GM12875 (cell line): ENCODE results near the gene NCKAP5.

Experiments
- H3K4me3 ChIP-seq: one replicate; pipeline ENCODE4 v1.5.1; 2011; ENCODE audit warnings: low read depth, low read length, control low read depth
- CTCF ChIP-seq: IDR thresholded peaks from 2 replicates; pipeline ENCODE4 v1.5.1; 2011; ENCODE audit warnings: low read depth, mild to moderate bottlenecking, control low read depth, inconsistent platforms, low read length, moderate library complexity, borderline replicate concordance; ENCODE audit not compliant: insufficient read depth

The NCKAP5 gene

GRCh38 chr2:133568598-133568997, 335 bp upstream of the NCKAP5 start:
- no peak overlapping the region for H3K4me3 ChIP-seq
- no peak for TF ChIP-seq CTCF

- TF ChIP-seq CTCF, result no peak
- no peak overlapping the region for H3K4me3 ChIP-seq
Measured at GRCh38 chr2:133562558-133562957, 5.7 kb downstream of the NCKAP5 start.

GRCh38 chr2:133561045-133561852, 7.0 kb downstream of the NCKAP5 start:
- peak; percentile 49; the same call in 1 of the 2 replicates for TF ChIP-seq CTCF

GRCh38 chr2:133557614-133558013, 10.6 kb downstream of the NCKAP5 start:
- H3K4me3 ChIP-seq, result no peak overlapping the region
- TF ChIP-seq CTCF, result no peak

More at GRCh38 chr2:133561045-133561852, 7.0 kb downstream of the NCKAP5 start:
- H3K4me3 ChIP-seq, result no peak overlapping the region

- no peak for TF ChIP-seq CTCF
- no peak overlapping the region for H3K4me3 ChIP-seq
Measured at GRCh38 chr2:133553838-133554408, 14.3 kb downstream of the NCKAP5 start.

- TF ChIP-seq CTCF, result no peak
- no peak overlapping the region for H3K4me3 ChIP-seq
Measured at GRCh38 chr2:133553251-133553650, 15.0 kb downstream of the NCKAP5 start.

GRCh38 chr2:133552821-133553220, 15.4 kb downstream of the NCKAP5 start:
- no peak overlapping the region for H3K4me3 ChIP-seq
- no peak for TF ChIP-seq CTCF
